ENCODE results near the gene TPO.

TPO gene

DNA sequence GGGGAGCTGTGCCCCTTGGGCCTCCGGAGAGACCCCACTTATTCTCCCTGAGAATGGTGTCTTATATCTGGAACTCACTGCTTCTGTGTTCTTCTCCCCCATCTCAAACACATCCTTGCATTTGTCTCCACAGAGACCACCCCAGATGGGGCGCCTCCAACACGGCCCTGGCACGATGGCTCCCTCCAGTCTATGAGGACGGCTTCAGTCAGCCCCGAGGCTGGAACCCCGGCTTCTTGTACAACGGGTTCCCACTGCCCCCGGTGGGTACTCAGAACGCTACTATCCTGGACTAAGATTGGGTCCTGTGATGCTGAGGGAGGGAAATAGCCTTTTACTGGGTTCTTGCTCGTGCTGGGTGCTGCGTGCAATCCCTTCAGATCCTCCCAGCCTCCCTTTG is 40.3 kb downstream of the TPO start:
- ATAC-seq, result no peak
- Mint-ChIP-seq H3K36me3 (no peaks in the 10 kb centered on the region), H3K27me3 (peaks cover under 1% of the 10 kb centered on the region), H3K27ac (no peak overlapping the region), H3K4me3 (no peak overlapping the region), H3K9me3 (no peaks in the 10 kb centered on the region), H3K4me1 (no peaks in the 10 kb centered on the region)

DNA sequence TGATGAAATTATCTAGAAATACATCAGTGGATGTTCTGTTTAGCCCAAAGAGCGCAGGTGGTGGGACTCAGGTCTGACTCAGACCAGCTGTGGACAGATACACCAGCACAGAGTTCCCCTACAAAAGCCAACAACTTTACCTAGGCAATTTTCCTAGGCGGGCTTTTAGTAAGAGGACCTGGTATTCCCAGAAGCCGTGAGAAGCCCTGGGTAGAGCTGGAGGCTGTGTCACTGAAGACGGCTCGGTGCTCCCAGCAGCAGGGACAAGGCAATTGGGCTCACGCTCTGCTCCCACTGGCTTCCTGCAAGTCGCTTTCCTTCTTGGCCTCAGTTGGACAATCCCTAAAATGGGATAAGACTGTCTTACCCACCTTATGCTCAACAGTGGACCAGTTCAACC is 41.1 kb downstream of the TPO start:
- Mint-ChIP-seq H3K27me3 (no peaks in the 10 kb centered on the region), H3K27ac (no peak overlapping the region), H3K36me3 (no peaks in the 10 kb centered on the region), H3K4me3 (no peak overlapping the region), H3K9me3 (no peaks in the 10 kb centered on the region), H3K4me1 (no peaks in the 10 kb centered on the region)
- ATAC-seq, result no peak

GRCh38 chr2:1455466-1455865 is 42.2 kb downstream of the TPO start:
- no peaks in the 10 kb centered on the region for H3K4me1 Mint-ChIP-seq
- no peak for ATAC-seq
- no peak overlapping the region for H3K4me3 Mint-ChIP-seq
- no peaks in the 10 kb centered on the region for H3K27me3 Mint-ChIP-seq
- H3K36me3 Mint-ChIP-seq, result no peaks in the 10 kb centered on the region
- no peak overlapping the region for H3K27ac Mint-ChIP-seq
- no peaks in the 10 kb centered on the region for H3K9me3 Mint-ChIP-seq

DNA sequence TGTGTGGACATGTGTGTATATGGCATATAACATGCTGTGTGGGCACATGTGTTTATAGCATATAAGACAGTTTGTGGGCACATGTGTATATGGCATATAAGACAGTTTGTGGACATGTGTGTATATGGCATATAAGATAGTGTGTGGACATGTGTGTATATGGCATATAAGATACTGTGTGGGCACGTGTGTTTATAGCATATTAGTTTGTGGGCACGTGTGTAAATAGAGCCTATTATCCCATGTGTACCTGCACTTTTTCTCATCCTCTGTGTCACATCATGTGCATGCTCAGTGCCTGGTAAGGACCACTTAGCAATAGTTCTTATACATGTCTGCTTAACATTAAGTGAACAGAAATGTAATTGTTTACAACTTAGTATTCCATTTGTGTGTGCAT is 45.2 kb downstream of the TPO start:
- Mint-ChIP-seq H3K27me3 (no peaks in the 10 kb centered on the region), H3K4me3 (no peak overlapping the region), H3K9me3 (no peaks in the 10 kb centered on the region)

DNA sequence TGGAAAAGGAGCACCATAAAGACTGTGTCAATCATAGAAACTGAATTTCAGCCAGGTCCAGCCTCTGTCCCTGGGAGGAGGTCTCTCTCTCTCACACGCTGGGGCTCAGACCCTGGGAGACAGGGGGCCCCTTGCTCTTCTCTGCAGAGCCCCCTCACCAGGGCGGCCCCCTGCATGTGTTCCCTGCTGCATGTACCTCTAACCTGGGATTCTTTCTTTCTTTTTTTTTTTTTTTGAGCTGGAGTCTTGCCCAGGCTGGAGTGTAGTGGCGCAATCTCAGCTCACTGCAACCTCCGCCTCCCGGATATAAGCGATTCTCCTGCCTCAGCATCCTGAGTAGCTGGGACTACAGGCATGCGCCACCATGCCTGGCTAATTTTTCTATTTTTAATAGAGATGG is 46.5 kb downstream of the TPO start:
- Mint-ChIP-seq H3K9me3 (no peaks in the 10 kb centered on the region), H3K4me3 (no peak overlapping the region), H3K36me3 (no peaks in the 10 kb centered on the region), H3K27ac (no peak overlapping the region), H3K4me1 (no peaks in the 10 kb centered on the region), H3K27me3 (no peaks in the 10 kb centered on the region)
- no peak for ATAC-seq

More for the DNA sequence above, 45.2 kb downstream of the TPO start:
- H3K27ac Mint-ChIP-seq, result no peak overlapping the region
- no peaks in the 10 kb centered on the region for H3K36me3 Mint-ChIP-seq
- no peak for ATAC-seq
- no peaks in the 10 kb centered on the region for H3K4me1 Mint-ChIP-seq

GRCh38 chr2:1460851-1461418 is 47.7 kb downstream of the TPO start:
- no peaks in the 10 kb centered on the region for H3K27me3 Mint-ChIP-seq
- no peaks in the 10 kb centered on the region for H3K9me3 Mint-ChIP-seq
- no peak overlapping the region for H3K27ac Mint-ChIP-seq
- H3K4me1 Mint-ChIP-seq, result no peaks in the 10 kb centered on the region
- H3K36me3 Mint-ChIP-seq, result no peaks in the 10 kb centered on the region
- no peak overlapping the region for H3K4me3 Mint-ChIP-seq
- no peak for ATAC-seq

- H3K27ac Mint-ChIP-seq, result no peak overlapping the region
- H3K4me3 Mint-ChIP-seq, result no peak overlapping the region
- no peaks in the 10 kb centered on the region for H3K4me1 Mint-ChIP-seq
- H3K9me3 Mint-ChIP-seq, result no peaks in the 10 kb centered on the region
- ATAC-seq, result peak; percentile 43
- H3K27me3 Mint-ChIP-seq, result no peaks in the 10 kb centered on the region
- no peaks in the 10 kb centered on the region for H3K36me3 Mint-ChIP-seq
Measured at GRCh38 chr2:1461507-1462390, 48.5 kb downstream of the TPO start.

- no peaks in the 10 kb centered on the region for H3K4me1 Mint-ChIP-seq
- H3K27me3 Mint-ChIP-seq, result no peaks in the 10 kb centered on the region
- no peaks in the 10 kb centered on the region for H3K36me3 Mint-ChIP-seq
- H3K4me3 Mint-ChIP-seq, result no peak overlapping the region
- ATAC-seq, result no peak
- peaks cover 1% of the 10 kb centered on the region for H3K9me3 Mint-ChIP-seq
- no peak overlapping the region for H3K27ac Mint-ChIP-seq
Measured at GRCh38 chr2:1462994-1463393, 49.7 kb downstream of the TPO start.

DNA sequence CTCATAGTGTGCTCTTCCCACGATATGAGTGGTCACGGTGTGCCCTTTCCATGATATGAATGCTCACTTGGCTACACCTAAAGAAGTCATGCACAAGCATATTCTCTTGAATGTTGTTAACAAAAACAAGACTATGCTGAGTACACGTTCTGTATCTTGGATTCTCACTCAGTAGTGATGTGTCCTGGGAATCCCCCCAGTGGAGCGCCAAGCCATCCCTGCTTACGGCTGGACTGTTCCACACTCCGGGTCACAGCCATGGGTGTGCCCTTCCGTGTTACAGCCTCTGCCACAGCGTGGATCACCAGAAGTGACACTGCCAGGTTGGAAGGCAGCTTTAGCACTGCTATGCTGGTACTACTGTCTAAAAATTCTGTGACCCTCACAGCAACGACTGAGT is 59.1 kb downstream of the TPO start:
- H3K36me3 Mint-ChIP-seq, result no peaks in the 10 kb centered on the region
- H3K4me1 Mint-ChIP-seq, result no peaks in the 10 kb centered on the region
- no peak overlapping the region for H3K27ac Mint-ChIP-seq
- no peak for ATAC-seq
- peaks cover 18% of the 10 kb centered on the region for H3K9me3 Mint-ChIP-seq
- no peak overlapping the region for H3K4me3 Mint-ChIP-seq
- no peaks in the 10 kb centered on the region for H3K27me3 Mint-ChIP-seq

- no peaks in the 10 kb centered on the region for H3K36me3 Mint-ChIP-seq
- no peaks in the 10 kb centered on the region for H3K27me3 Mint-ChIP-seq
- peaks cover 4% of the 10 kb centered on the region for H3K9me3 Mint-ChIP-seq
- no peak overlapping the region for H3K4me3 Mint-ChIP-seq
- no peak overlapping the region for H3K27ac Mint-ChIP-seq
- no peaks in the 10 kb centered on the region for H3K4me1 Mint-ChIP-seq
- no peak for ATAC-seq
Measured at GRCh38 chr2:1476617-1477195, 63.4 kb downstream of the TPO start.

GRCh38 chr2:1477196-1478040 is 64.2 kb downstream of the TPO start:
- Mint-ChIP-seq H3K4me3 (no peak overlapping the region), H3K9me3 (no peaks in the 10 kb centered on the region), H3K27me3 (no peaks in the 10 kb centered on the region), H3K36me3 (no peaks in the 10 kb centered on the region), H3K27ac (no peak overlapping the region), H3K4me1 (no peaks in the 10 kb centered on the region)
- peak; percentile 21 for ATAC-seq

DNA sequence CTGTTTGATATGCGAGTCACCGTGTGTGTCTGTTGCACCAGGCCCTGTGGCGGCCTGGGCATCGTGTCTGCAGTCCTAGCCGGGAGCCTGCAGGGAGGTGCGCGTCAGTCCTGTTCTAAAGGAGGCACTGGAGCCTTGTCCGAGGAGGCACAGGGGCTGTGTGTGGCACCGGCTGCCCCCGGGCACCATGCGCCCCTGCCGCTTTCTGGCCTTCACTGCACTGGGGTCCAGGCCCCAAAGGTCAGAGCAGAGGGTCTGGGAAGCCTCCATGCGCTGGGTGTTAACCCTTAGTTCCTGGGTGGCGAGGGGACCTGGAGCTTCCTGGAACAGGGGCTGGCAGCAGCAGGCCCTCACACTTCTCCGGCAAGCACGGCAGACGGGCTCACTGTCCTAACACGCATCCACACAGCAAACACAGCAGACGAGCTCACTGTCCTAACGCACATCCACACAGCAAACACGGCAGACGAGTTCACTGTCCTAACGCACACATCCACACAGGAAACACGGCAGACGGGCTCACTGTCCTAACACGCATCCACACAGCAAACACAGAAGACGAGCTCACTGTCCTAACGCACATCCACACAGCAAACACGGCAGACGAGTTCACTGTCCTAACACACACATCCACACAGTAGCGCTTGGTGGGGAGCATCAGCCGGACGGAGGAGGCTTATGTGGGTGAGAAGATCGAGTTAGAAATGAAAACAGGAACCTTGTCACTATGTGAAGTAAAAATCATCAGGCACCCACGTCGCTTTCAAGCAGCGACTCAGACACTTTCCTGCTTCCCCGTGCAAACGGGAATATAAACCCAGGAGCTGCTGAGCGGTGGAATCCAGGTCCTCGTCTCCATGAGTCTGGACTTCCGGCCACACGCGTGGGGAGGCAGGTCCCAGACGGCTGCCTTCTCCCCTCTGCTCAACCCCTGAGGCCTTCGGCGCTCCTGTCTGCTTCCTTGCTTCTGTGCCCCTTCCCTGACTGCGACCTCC is 65.3 kb downstream of the TPO start:
- no peak for ATAC-seq
- Mint-ChIP-seq H3K27ac (no peak overlapping the region), H3K9me3 (no peaks in the 10 kb centered on the region), H3K4me3 (no peak overlapping the region), H3K36me3 (no peaks in the 10 kb centered on the region), H3K4me1 (no peaks in the 10 kb centered on the region), H3K27me3 (no peaks in the 10 kb centered on the region)

- Mint-ChIP-seq H3K9me3 (no peaks in the 10 kb centered on the region), H3K4me1 (no peaks in the 10 kb centered on the region), H3K36me3 (no peaks in the 10 kb centered on the region), H3K4me3 (no peak overlapping the region), H3K27ac (no peak overlapping the region), H3K27me3 (no peaks in the 10 kb centered on the region)
- no peak for ATAC-seq
Measured at GRCh38 chr2:1479346-1479745, 66.1 kb downstream of the TPO start.

DNA sequence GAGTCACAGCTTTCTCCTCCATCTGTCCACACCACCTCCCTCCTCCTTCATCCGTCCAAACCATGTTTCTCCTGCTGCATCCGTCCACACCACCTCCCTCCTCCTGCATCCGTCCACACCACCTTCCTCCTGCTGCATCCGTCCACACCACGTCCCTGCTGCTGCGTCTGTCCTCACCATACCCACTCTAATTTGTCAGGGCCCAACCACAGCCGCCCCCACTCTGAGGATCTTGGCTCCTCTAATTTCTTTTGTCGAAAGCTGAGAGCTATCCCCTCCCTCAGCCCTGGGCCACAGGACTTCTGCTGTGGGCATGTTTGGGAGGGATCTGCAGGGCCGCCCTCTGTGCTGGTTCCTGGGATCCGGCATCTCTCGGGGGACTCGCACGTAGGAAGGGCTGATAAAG is 67.4 kb downstream of the TPO start:
- H3K4me3 Mint-ChIP-seq, result no peak overlapping the region
- no peaks in the 10 kb centered on the region for H3K9me3 Mint-ChIP-seq
- no peaks in the 10 kb centered on the region for H3K36me3 Mint-ChIP-seq
- no peaks in the 10 kb centered on the region for H3K27me3 Mint-ChIP-seq
- no peak for ATAC-seq
- H3K27ac Mint-ChIP-seq, result no peak overlapping the region
- H3K4me1 Mint-ChIP-seq, result no peaks in the 10 kb centered on the region
